ENCODE measurements around the gene DNAJC11.

DNAJC11 gene

DNA sequence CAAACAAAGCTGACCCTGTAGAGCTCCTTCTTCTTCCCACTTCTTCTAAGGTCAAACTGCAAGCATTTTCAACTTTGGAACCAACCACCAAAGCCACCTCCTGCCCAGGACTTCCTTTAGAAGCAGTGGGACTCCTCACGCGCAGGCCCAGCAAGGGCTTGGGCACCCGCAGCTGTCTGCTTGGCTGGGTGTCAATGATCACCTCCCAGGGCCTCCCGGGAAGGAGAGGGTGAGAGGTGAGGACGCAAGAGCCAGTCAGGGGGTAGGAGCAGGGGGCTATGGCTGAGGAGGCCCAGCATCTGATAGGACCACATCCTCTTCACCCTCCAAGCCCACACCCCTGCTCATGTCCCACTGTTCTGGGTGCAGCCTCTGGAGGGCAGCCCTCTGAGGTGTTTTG, 109.2 kb downstream of the DNAJC11 start:
- no peak for TF ChIP-seq EZH2 (optimal IDR thresholded peaks at IDR 0.05; ENCODE audit: low read depth, low read length)
- no peak for TF ChIP-seq EZH2phosphoT487 (IDR thresholded peaks at IDR 0.05; ENCODE audit: low read length)
- TF ChIP-seq, protein P1, sequence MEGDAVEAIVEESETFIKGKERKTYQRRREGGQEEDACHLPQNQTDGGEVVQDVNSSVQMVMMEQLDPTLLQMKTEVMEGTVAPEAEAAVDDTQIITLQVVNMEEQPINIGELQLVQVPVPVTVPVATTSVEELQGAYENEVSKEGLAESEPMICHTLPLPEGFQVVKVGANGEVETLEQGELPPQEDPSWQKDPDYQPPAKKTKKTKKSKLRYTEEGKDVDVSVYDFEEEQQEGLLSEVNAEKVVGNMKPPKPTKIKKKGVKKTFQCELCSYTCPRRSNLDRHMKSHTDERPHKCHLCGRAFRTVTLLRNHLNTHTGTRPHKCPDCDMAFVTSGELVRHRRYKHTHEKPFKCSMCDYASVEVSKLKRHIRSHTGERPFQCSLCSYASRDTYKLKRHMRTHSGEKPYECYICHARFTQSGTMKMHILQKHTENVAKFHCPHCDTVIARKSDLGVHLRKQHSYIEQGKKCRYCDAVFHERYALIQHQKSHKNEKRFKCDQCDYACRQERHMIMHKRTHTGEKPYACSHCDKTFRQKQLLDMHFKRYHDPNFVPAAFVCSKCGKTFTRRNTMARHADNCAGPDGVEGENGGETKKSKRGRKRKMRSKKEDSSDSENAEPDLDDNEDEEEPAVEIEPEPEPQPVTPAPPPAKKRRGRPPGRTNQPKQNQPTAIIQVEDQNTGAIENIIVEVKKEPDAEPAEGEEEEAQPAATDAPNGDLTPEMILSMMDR (IDR thresholded peaks at IDR 0.05; ENCODE audit: low read length) = no peak
- Histone ChIP-seq H3K4me2 (ENCODE audit: low read depth, low read length) (no peak overlapping the region), H3K9ac (ENCODE audit: low read length) (no peak overlapping the region), H3K9me2 (replicated peaks; ENCODE audit: insufficient read depth, low read length) (no peaks in the 10 kb centered on the region), H3K79me2 (ENCODE audit: low read length) (peaks cover 39% of the 10 kb centered on the region), H3F3A (ENCODE audit: insufficient read depth, low read length) (no peaks in the 10 kb centered on the region; the same call in 1 of the 2 replicates), H3K27me3 (replicated peaks; ENCODE audit: insufficient read depth, low read length) (no peaks in the 10 kb centered on the region), H3K36me3 (replicated peaks; ENCODE audit: insufficient read depth, low read length) (peaks cover 3% of the 10 kb centered on the region; the same call in 1 of the 2 replicates), H2AFZ (ENCODE audit: low read length) (no peak overlapping the region), H3K9me3 (replicated peaks; ENCODE audit: insufficient read depth, low read length) (no peaks in the 10 kb centered on the region), H3K4me3 (ENCODE audit: low read length) (no peak overlapping the region), H4K20me1 (ENCODE audit: insufficient read depth, low read length) (0 out of 2 replicates have a peak, but pooled peaks cover 6% of the 10 kb centered on the region), H3K27ac (ENCODE audit: low read length) (no peak overlapping the region), H3K4me1 (ENCODE audit: low read length) (no peaks in the 10 kb centered on the region)
- no peak for DNase-seq

DNA sequence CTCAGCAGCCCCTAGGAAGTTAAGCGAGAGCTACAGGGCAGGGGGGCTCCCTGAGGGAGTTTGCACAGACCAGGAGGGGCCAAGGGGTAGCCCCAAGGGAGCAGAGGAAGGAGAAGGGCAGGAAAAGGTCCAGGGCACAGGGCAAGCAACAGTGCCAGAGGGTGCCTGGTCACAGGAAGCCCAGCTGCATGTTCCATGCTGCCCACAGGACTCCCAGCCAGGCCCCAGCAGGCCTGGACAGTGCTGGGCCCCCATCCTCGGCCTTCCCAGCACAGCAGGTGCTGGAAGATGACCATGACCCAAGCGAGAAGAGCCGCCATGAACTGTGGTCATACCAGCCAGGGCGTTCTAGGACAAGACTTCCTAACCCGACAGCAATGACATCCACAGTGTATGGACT, 110.0 kb downstream of the DNAJC11 start:
- no peaks in the 10 kb centered on the region for H3K27me3 ChIP-seq (replicated peaks; ENCODE audit: insufficient read depth, low read length)
- no peaks in the 10 kb centered on the region for H3K9me3 ChIP-seq (replicated peaks; ENCODE audit: insufficient read depth, low read length)
- H3F3A ChIP-seq (ENCODE audit: insufficient read depth, low read length) = no peaks in the 10 kb centered on the region; the same call in 1 of the 2 replicates
- TF ChIP-seq, protein P1 (IDR thresholded peaks at IDR 0.05; ENCODE audit: low read length) = no peak
- H4K20me1 ChIP-seq (ENCODE audit: insufficient read depth, low read length) = 0 out of 2 replicates have a peak, but pooled peaks cover 2% of the 10 kb centered on the region
- H3K4me2 ChIP-seq (ENCODE audit: low read depth, low read length) = no peak overlapping the region
- no peak overlapping the region for H2AFZ ChIP-seq (ENCODE audit: low read length)
- no peaks in the 10 kb centered on the region for H3K4me1 ChIP-seq (ENCODE audit: low read length)
- H3K36me3 ChIP-seq (replicated peaks; ENCODE audit: insufficient read depth, low read length) = peaks cover 3% of the 10 kb centered on the region; the same call in 1 of the 2 replicates
- peaks cover 31% of the 10 kb centered on the region for H3K79me2 ChIP-seq (ENCODE audit: low read length)
- H3K9ac ChIP-seq (ENCODE audit: low read length) = no peak overlapping the region
- H3K4me3 ChIP-seq (ENCODE audit: low read length) = no peak overlapping the region
- no peak for DNase-seq
- no peak overlapping the region for H3K27ac ChIP-seq (ENCODE audit: low read length)
- no peaks in the 10 kb centered on the region for H3K9me2 ChIP-seq (replicated peaks; ENCODE audit: insufficient read depth, low read length)

GRCh38 chr1:6591222-6591621, 110.4 kb downstream of the DNAJC11 start:
- no peaks in the 10 kb centered on the region for H4K20me1 ChIP-seq (ENCODE audit: insufficient read depth, low read length)
- no peak overlapping the region for H2AFZ ChIP-seq (ENCODE audit: low read length)
- H3K9ac ChIP-seq (ENCODE audit: low read length) = no peak overlapping the region
- no peaks in the 10 kb centered on the region for H3K9me3 ChIP-seq (replicated peaks; ENCODE audit: insufficient read depth, low read length)
- DNase-seq = no peak
- no peak overlapping the region for H3K27ac ChIP-seq (ENCODE audit: low read length)
- peaks cover 27% of the 10 kb centered on the region for H3K79me2 ChIP-seq (ENCODE audit: low read length)
- H3K4me3 ChIP-seq (ENCODE audit: low read length) = no peak overlapping the region
- H3K27me3 ChIP-seq (replicated peaks; ENCODE audit: insufficient read depth, low read length) = no peaks in the 10 kb centered on the region
- no peaks in the 10 kb centered on the region for H3K4me1 ChIP-seq (ENCODE audit: low read length)
- H3K4me2 ChIP-seq (ENCODE audit: low read depth, low read length) = no peak overlapping the region
- H3F3A ChIP-seq (ENCODE audit: insufficient read depth, low read length) = no peaks in the 10 kb centered on the region; the same call in 1 of the 2 replicates
- TF ChIP-seq, protein P1 (IDR thresholded peaks at IDR 0.05; ENCODE audit: low read length) = no peak
- TF ChIP-seq EZH2phosphoT487 (IDR thresholded peaks at IDR 0.05; ENCODE audit: low read length) (no peak), EZH2 (optimal IDR thresholded peaks at IDR 0.05; ENCODE audit: low read depth, low read length) (no peak)
- 0 out of 2 replicates have a peak, but pooled peaks cover 3% of the 10 kb centered on the region for H3K36me3 ChIP-seq (replicated peaks; ENCODE audit: insufficient read depth, low read length)
- H3K9me2 ChIP-seq (replicated peaks; ENCODE audit: insufficient read depth, low read length) = no peaks in the 10 kb centered on the region

All from MM.1S (cell line).